Lung (tissue), 12 donors: ENCODE data around the gene POLR1D. TPM values are rescaled to one million over a fixed set of nuclear protein-coding genes. Genes with fewer than 3 reads are reported as not detected.
A peak's percentile ranks its signal among the peaks of the same experiment; 100 is the strongest.

Experiments
- ATAC-seq: fragments of 200-7000 bp; cut with Tn5 transposase; one replicate; pipeline ENCODE4 v1.9.1; 2020; ENCODE audit warnings: moderate number of reproducible peaks; ENCODE audit not compliant: insufficient read depth, low FRiP score
- DNase-seq, 3 donors: peaks; one replicate each; pipeline ENCODE4 v3.0.0-alpha.2; 2013 to 2017
- H3K27ac ChIP-seq, 2 donors: one replicate each; pipeline ENCODE4 v1.5.1; 2013; ENCODE audit warnings: mild to moderate bottlenecking in 2 of 2, moderate library complexity in 2 of 2, control low read depth in 1 of 2, inconsistent platforms in 1 of 2, low read depth in 1 of 2, low read length in 1 of 2
- H3K27me3 ChIP-seq, 3 donors: one replicate each; pipeline ENCODE4 v1.5.1; 2013; ENCODE audit warnings: low read length in 2 of 3; ENCODE audit not compliant: control insufficient read depth in 3 of 3, insufficient read depth in 3 of 3
- H3K36me3 ChIP-seq, 4 donors: one replicate each; pipeline ENCODE4 v1.5.1; 2013; ENCODE audit warnings: low read length in 4 of 4, mild to moderate bottlenecking in 1 of 4, moderate library complexity in 1 of 4; ENCODE audit not compliant: control insufficient read depth in 4 of 4, insufficient read depth in 4 of 4
- H3K4me1 ChIP-seq, 5 donors: one replicate each; pipeline ENCODE4 v1.5.1; 2013; ENCODE audit warnings: low read length in 5 of 5, mild to moderate bottlenecking in 2 of 5, moderate library complexity in 1 of 5; ENCODE audit not compliant: control insufficient read depth in 5 of 5, insufficient read depth in 5 of 5
- H3K4me3 ChIP-seq: one replicate; pipeline ENCODE4 v1.5.1; 2013; ENCODE audit warnings: mild to moderate bottlenecking, control low read depth, moderate library complexity
- H3K9ac ChIP-seq, 2 donors: one replicate each; pipeline ENCODE4 v1.5.1; 2013; ENCODE audit warnings: low read length in 2 of 2, control low read depth in 1 of 2; ENCODE audit not compliant: insufficient read depth in 1 of 2
- H3K9me3 ChIP-seq, 4 donors: one replicate each; pipeline ENCODE4 v1.5.1; 2013; ENCODE audit warnings: low read length in 3 of 4, mild to moderate bottlenecking in 1 of 4, moderate library complexity in 1 of 4; ENCODE audit not compliant: control insufficient read depth in 4 of 4, insufficient read depth in 3 of 4
- WGBS, 2 donors: extraction: QIAGEN DNeasy Blood & Tissue Kit; methylation state at CpG; one replicate each; pipeline ENCODE4 v1.1.7; 2013; 5-methylcytosine and 5-hydroxymethylcytosine counted together
- polyA plus RNA-seq, 2 donors: library from polyadenylated mRNA; stranded (reverse); fragments of 200-250 nt; gene quantifications; one replicate each; pipeline ENCODE4 v1.2.1, GENCODE V29; 2013
- total RNA-seq, 2 donors: library from RNA; depleted of rRNA in 1 of 2; stranded (reverse); fragments of >200 nt in 1 of 2; gene quantifications; one replicate each; pipeline ENCODE4 v1.2.1, GENCODE V29; 2014 to 2021
- TF ChIP-seq, protein P1 (sequence below): IDR thresholded peaks from 2 replicates; pipeline ENCODE4 v1.5.1; 2012; ENCODE audit warnings: mild to moderate bottlenecking; ENCODE audit errors: control extremely low read depth, extremely low read depth
- donor health status: control.
- donor health status: control.
- donor health status: Bipolar disorder and iron deficiency.
- donor health status: healthy.
- donor health status: DM: yes; HTN: yes; CAD: no.

Gene POLR1D
- total and polyA plus RNA-seq, 4 donors, result 93.8 to 132 (median 104) TPM

DNA sequence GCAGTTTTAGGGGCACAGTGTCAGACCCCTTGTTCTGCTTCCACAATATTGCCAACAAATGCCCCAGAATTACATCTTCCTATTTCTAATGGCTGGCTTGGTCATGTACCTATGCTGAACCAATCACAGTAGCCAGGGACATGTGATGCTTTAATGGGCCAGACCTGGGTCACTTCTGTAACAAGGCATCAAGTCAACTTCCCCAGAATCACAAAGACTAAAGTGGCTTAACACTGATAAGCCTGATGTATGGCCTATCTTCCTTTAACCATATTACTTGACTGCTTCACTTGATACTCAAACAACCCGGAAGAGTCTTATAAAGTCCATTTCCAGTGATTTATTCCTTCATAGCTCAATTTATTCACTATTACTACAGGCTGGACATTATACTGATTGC, 21.0 kb upstream of the POLR1D start:
- Histone ChIP-seq H3K4me3 (no peak overlapping the region), H3K4me1 (peaks cover 0 to 21% (median 0%) of the 10 kb centered on the region in 5 donors), H3K27ac (peak overlapping the region in 1 of 2 donors; percentile 33), H3K27me3 (no peaks in the 10 kb centered on the region), H3K36me3 (no peaks in the 10 kb centered on the region), H3K9ac (no peak overlapping the region), H3K9me3 (no peaks in the 10 kb centered on the region)
- DNase-seq (no peak), ATAC-seq (no peak)
- TF ChIP-seq, protein P1, sequence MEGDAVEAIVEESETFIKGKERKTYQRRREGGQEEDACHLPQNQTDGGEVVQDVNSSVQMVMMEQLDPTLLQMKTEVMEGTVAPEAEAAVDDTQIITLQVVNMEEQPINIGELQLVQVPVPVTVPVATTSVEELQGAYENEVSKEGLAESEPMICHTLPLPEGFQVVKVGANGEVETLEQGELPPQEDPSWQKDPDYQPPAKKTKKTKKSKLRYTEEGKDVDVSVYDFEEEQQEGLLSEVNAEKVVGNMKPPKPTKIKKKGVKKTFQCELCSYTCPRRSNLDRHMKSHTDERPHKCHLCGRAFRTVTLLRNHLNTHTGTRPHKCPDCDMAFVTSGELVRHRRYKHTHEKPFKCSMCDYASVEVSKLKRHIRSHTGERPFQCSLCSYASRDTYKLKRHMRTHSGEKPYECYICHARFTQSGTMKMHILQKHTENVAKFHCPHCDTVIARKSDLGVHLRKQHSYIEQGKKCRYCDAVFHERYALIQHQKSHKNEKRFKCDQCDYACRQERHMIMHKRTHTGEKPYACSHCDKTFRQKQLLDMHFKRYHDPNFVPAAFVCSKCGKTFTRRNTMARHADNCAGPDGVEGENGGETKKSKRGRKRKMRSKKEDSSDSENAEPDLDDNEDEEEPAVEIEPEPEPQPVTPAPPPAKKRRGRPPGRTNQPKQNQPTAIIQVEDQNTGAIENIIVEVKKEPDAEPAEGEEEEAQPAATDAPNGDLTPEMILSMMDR, result no peak
- WGBS, 2 donors, result 97% methylated on average over 1 of the region's 1 CpG

- Histone ChIP-seq H3K9me3 (no peaks in the 10 kb centered on the region), H3K9ac (no peak overlapping the region), H3K4me3 (no peak overlapping the region), H3K36me3 (no peaks in the 10 kb centered on the region), H3K27me3 (no peaks in the 10 kb centered on the region), H3K4me1 (peaks cover 0 to 21% (median 0%) of the 10 kb centered on the region in 5 donors), H3K27ac (no peak overlapping the region)
- TF ChIP-seq, protein P1, result no peak
- DNase-seq (no peak), ATAC-seq (no peak)
- 74 to 81% methylated on average over 2 of the region's 2 CpGs for WGBS, 2 donors
Observed at GRCh38 chr13:27601208-27601607, 20.5 kb upstream of the POLR1D start.

DNA sequence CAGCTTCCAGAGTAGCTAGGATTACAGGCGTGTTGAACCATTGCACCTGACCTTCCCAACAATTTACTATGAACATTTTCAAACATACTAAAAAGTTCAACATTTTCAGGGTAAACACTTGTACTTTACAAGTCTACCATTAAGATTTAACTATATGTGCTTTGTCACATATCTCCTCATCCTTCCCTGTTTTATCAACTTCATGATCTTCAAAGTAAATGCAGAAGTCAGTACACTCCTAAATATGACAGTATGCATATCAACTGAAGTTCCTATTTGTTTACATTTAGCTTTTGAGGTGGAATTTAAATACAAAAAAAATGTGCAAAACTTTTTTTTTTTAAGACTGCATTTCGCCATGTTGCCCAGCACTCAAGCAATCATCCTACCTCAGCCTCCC, 19.9 kb upstream of the POLR1D start:
- Histone ChIP-seq H3K9me3 (no peaks in the 10 kb centered on the region), H3K36me3 (no peaks in the 10 kb centered on the region), H3K27me3 (no peaks in the 10 kb centered on the region), H3K4me3 (no peak overlapping the region), H3K9ac (no peak overlapping the region), H3K4me1 (peaks cover 0 to 22% (median 0%) of the 10 kb centered on the region in 5 donors), H3K27ac (no peak overlapping the region)
- DNase-seq (no peak), ATAC-seq (no peak)
- TF ChIP-seq, protein P1, result no peak
- WGBS, 2 donors, result 79 to 86% methylated on average over 2 of the region's 2 CpGs

DNA sequence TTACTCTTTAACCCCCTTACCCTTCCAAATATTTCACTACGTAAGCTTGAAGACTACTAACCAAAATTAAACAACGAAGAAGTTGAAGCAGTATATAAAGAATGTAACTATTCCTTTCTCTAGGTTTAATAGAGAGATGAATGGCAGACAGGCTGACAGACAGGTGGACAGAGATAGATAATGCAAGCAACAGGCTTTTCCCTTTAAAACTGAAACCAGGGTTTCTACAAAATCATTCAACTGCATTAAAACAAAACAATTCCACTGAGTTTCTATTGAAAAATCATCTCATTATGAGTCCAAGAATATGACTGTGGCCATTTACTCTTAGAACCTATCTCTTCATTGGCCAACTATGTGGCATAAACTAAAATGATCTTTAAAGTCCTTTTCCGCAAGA, 16.6 kb upstream of the POLR1D start:
- WGBS, 2 donors, result 69 to 98% methylated on average over 3 of the region's 3 CpGs
- no peak overlapping the region for H3K27ac ChIP-seq
- no peaks in the 10 kb centered on the region for H3K36me3 ChIP-seq
- no peaks in the 10 kb centered on the region for H3K27me3 ChIP-seq
- DNase-seq, result no peak
- H3K4me1 ChIP-seq, result peaks cover 0 to 16% (median 0%) of the 10 kb centered on the region in 5 donors
- TF ChIP-seq, protein P1, result no peak
- no peaks in the 10 kb centered on the region for H3K9me3 ChIP-seq
- no peak overlapping the region for H3K9ac ChIP-seq
- no peak for ATAC-seq
- H3K4me3 ChIP-seq, result no peak overlapping the region
